COR-L47 (cell line): ENCODE measurements around the gene RHEB.

Experiments used
- DNase-seq: peaks from one replicate; lab custom pipeline; 2025; lab: John Stamatoyannopoulos, UW

Gene RHEB

GRCh38 chr7:151529842-151530241, 10.1 kb upstream of the RHEB start:
- DNase-seq = no peak

GRCh38 chr7:151524845-151525244, 5.2 kb upstream of the RHEB start:
- DNase-seq = no peak

GRCh38 chr7:151524331-151524730, 4.6 kb upstream of the RHEB start:
- no peak for DNase-seq

- DNase-seq = no peak
Observed at GRCh38 chr7:151520419-151521261, 945 bp upstream of the RHEB start.

- DNase-seq = peak; percentile 44
Observed at GRCh38 chr7:151518947-151519764, 539 bp downstream of the RHEB start.

GRCh38 chr7:151518105-151518946, 1.4 kb downstream of the RHEB start:
- DNase-seq = peak; percentile 21

GRCh38 chr7:151517601-151518104, 2.0 kb downstream of the RHEB start:
- DNase-seq = no peak

- no peak for DNase-seq
Observed at GRCh38 chr7:151515276-151515565, 4.5 kb downstream of the RHEB start.

- no peak for DNase-seq
Observed at GRCh38 chr7:151514461-151515275, 5.0 kb downstream of the RHEB start.

- no peak for DNase-seq
Observed at GRCh38 chr7:151513133-151513532, 6.6 kb downstream of the RHEB start.

- DNase-seq = no peak
Observed at GRCh38 chr7:151512353-151512752, 7.3 kb downstream of the RHEB start.

- no peak for DNase-seq
Observed at GRCh38 chr7:151511946-151512345, 7.7 kb downstream of the RHEB start.

- no peak for DNase-seq
Observed at GRCh38 chr7:151511270-151511669, 8.4 kb downstream of the RHEB start.

GRCh38 chr7:151509670-151510333, 9.9 kb downstream of the RHEB start:
- no peak for DNase-seq

- no peak for DNase-seq
Observed at GRCh38 chr7:151508991-151509390, 10.7 kb downstream of the RHEB start.

- DNase-seq = no peak
Observed at GRCh38 chr7:151507806-151508205, 11.9 kb downstream of the RHEB start.

- no peak for DNase-seq
Observed at GRCh38 chr7:151506901-151507382, 12.8 kb downstream of the RHEB start.

GRCh38 chr7:151505836-151506468, 13.7 kb downstream of the RHEB start:
- DNase-seq = no peak

GRCh38 chr7:151505433-151505832, 14.3 kb downstream of the RHEB start:
- no peak for DNase-seq

- DNase-seq = no peak
Observed at GRCh38 chr7:151504715-151505326, 14.9 kb downstream of the RHEB start.
